Erythroblast (primary cell): ENCODE measurements around the gene FLT1.
A peak's percentile ranks its signal among the peaks of the same experiment; 100 is the strongest.

Source experiments
- DNase-seq, 2 experiments: peaks; one replicate each; lab custom pipeline; 2025; lab: John Stamatoyannopoulos, UW
- GATA1 ChIP-seq: IDR thresholded peaks from 2 replicates; pipeline ENCODE4 v1.6.1; 2011; ENCODE audit warnings: low read depth, mild to moderate bottlenecking, control low read depth, low read length, moderate library complexity
- POLR2A ChIP-seq: IDR thresholded peaks from 2 replicates; pipeline ENCODE4 v1.6.1; 2011; ENCODE audit warnings: mild to moderate bottlenecking, low read length

The FLT1 gene

GRCh38 chr13:28252547-28252946, 242.4 kb downstream of the FLT1 start:
- TF ChIP-seq GATA1 (no peak), POLR2A (no peak)
- no peak for DNase-seq

DNA sequence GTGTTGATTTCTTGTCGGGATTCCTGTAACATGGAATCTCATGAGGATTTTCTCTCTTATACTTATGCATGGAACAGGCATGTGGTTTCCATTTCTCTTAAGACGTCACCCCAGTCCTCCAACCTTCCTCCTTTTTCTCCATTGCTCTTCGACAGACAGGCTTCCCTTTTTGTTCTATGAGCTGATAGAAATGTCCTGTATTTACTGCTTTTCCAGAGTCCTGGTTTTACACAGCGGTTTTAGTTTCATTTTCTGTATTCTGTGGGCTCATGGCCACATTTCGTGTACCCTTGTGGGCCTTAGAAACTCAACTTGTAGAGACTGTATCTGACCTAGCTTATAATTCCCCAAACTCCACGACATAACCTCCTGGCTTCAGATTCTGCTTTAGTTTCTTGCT, 243.5 kb downstream of the FLT1 start:
- peak; percentile 14 to 21 for DNase-seq
- TF ChIP-seq GATA1, result no peak
- TF ChIP-seq POLR2A, result no peak

GRCh38 chr13:28250542-28250941, 244.4 kb downstream of the FLT1 start:
- TF ChIP-seq POLR2A, result no peak
- TF ChIP-seq GATA1, result no peak
- no peak for DNase-seq
